Activated CD8-positive, alpha-beta memory T cell treated with anti-CD3 and anti-CD28 coated beads for 36 hours (primary cell): Measurements from ENCODE around the gene RPS21. TPM values are rescaled to one million over a fixed set of nuclear protein-coding genes. Genes with fewer than 3 reads are reported as not detected.

ENCODE experiments used
- CTCF ChIA-PET: fragments of 350-600 bp; sonication (Branson Sonifier 250); formaldehyde crosslinking; loops from one replicate; lab custom pipeline; 2021; ENCODE audit warnings: antibody characterized with exemption; lab: Charles Lee
- POLR2A ChIA-PET: fragments of 350-600 bp; sonication (Branson Sonifier 250); formaldehyde crosslinking; loops from one replicate; lab custom pipeline; 2021; ENCODE audit warnings: antibody characterized with exemption; lab: Charles Lee
- total RNA-seq, 2 experiments: library from RNA; stranded (reverse); gene quantifications; one replicate each; pipeline ENCODE4 v1.2.3, GENCODE V29; 2021

RPS21 gene
- total RNA-seq, 2 experiments from 2014 or later: 2,101 to 2,191 TPM

GRCh38 chr20:62352402-62353288 lies 34.3 kb upstream of the RPS21 start:
- CTCF ChIA-PET: no interaction called here
- POLR2A ChIA-PET: no interaction called here

- ChIA-PET CTCF (no interaction called here), POLR2A (no interaction called here)
Measured at GRCh38 chr20:62353289-62354030, 33.4 kb upstream of the RPS21 start.

DNA sequence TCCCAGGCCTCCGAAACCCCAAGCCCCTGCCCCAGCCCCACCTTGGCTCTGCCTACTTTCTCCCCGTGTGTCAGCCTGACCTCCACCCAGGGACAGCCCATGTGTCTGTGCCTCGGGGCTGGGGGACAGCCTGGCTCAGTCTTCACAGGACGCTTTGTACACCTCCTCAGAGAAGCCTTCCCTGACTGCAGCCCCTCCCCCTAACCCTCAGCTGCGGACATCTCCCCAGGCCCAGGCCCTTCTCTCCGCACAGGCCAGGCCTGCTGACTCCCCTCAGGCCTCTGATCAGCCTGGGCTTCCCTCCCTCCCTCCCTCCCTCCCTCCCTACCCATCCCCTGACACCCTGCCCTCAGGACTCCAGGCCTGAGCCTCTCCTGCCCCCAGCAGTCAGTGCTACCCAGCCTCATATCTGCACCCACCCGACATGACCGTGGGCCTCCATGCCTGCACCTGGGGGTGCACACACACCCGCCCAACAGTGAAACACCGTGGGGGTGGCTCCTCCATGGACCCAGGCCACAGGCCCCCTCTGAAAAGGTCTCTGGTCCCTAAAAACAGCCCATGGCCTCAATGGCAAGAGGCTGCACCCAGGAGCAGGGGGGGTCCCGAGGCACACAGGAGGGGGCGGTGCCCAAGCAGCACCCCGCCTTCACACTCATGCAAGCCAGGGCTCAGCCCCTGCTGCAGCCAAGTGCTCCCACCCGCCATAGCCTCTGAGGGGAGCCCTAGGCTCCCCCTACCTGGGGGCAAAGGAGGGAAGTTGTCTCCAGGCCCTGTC lies 32.7 kb upstream of the RPS21 start:
- POLR2A ChIA-PET: no interaction called here
- CTCF ChIA-PET: no interaction called here

GRCh38 chr20:62354811-62355341 lies 32.0 kb upstream of the RPS21 start:
- CTCF ChIA-PET: no interaction called here
- POLR2A ChIA-PET: no interaction called here

DNA sequence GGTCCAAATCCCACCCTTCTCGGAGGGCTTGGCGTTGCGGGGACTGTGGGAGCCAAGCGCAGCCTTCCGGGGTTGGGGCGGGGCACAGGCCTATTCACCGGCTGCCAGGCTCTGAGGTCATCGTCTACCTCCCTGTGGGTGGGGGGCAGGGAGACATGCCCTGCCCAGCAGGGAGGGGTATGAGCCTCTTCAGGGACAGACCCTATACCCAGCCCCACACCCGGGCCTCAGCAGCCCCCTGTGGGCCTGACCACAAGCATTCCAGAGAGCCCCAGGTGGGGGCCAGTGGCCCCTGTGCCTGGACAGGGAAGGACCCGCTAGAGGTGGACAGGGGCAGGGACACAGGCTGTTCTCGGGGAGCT lies 31.4 kb upstream of the RPS21 start:
- CTCF ChIA-PET: no interaction called here

DNA sequence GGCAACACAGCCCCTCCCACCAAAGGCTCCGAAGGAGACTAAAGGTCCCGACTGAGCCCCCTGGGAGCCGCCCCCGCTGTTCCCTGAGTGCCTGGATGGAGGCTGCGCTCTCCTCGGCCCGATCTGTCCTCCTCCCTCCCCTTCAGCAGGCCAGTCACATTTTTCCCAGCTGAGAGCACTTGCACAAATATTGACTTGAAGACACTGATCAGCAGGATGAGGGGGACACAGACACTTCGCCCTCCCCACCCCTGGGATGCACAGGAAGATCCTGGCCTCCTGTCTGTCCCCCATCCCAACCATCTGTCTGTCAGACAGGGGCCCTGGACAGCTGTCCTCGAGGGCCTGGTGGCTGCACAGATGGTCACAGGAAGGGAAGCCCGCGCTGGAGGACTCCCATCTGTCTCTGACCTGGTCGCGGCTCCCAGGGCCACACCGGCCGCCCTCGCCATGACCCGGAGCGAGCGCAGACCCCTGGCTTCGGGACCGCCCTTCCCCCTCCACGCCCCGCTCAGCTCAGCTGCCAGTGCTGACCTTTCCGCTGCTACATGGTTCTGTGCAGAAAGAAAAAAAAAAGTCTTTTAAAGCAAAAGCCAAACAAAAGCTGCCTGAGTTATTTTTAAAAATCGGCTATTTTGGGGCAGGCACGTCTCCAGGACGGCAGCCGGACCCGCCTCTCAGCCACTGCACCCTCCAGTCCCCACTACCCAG lies 30.9 kb upstream of the RPS21 start:
- CTCF ChIA-PET: no interaction called here

More for the DNA sequence above, 31.4 kb upstream of the RPS21 start:
- POLR2A ChIA-PET: no interaction called here

GRCh38 chr20:62356589-62357186 lies 30.2 kb upstream of the RPS21 start:
- CTCF ChIA-PET: no interaction called here
- POLR2A ChIA-PET: no interaction called here

More for the DNA sequence above, 30.9 kb upstream of the RPS21 start:
- POLR2A ChIA-PET: no interaction called here

- CTCF ChIA-PET: no interaction called here
Measured at GRCh38 chr20:62357187-62357667, 29.7 kb upstream of the RPS21 start.

GRCh38 chr20:62357681-62358080 lies 29.2 kb upstream of the RPS21 start:
- ChIA-PET POLR2A (no interaction called here), CTCF (no interaction called here)

More at GRCh38 chr20:62357187-62357667, 29.7 kb upstream of the RPS21 start:
- POLR2A ChIA-PET: no interaction called here

- CTCF ChIA-PET: no interaction called here
- POLR2A ChIA-PET: no interaction called here
Measured at GRCh38 chr20:62358171-62359042, 28.5 kb upstream of the RPS21 start.

DNA sequence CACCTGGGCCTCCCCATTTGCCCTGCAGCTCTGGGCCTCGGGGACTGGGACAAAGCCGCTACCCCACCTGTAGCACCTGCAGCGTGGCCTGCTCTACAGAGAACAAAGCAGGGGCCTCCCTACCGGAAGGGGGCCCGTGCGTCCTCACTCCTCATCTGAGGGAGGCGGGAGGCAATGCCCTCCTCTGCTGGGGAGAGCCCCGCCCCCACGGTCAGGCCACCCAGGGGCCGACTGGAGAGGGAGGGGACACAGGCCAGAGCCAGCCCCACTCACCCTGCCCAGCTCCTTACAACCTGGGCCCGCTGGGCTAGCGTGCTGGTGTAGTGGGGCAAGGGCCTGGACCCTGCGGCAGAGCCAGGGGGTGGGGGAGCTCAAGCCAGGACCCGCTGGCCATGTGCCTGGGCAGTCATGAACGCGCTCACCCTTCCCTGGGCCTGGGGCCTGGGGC lies 27.8 kb upstream of the RPS21 start:
- POLR2A ChIA-PET: no interaction called here
- CTCF ChIA-PET: no interaction called here

DNA sequence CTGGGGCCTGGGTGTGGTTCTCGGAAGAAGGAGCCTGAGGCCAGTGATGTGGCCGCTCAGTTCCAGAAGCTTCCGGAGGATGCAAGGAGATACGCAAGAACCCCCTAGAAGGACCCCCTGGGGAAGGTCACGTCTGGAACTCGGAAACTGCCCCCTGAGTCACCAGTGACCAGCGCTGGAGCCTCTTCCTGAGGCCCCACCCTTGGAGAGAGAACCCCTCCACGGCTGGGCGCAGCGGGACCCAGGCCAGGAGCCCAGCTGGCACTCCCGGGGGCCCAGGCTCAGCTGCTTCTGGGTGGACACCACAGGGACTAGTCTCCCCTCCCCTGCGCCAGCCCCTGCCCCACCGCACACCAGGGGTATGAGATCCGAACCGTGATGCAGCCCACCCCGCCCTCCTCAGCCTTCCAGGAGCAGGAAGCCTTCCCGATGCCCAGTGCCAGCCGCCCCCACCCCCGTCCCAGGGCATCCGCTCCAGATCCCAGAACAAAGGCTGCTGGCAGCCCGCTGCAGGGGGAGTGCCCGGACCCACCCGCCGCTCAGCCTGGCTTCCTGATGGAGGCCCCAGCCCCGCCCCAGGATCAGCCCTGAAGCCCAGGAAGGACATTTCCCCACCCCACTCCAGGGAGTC lies 27.3 kb upstream of the RPS21 start:
- CTCF ChIA-PET: no interaction called here
- POLR2A ChIA-PET: no interaction called here

GRCh38 chr20:62360854-62361798 lies 25.8 kb upstream of the RPS21 start:
- POLR2A ChIA-PET: no interaction called here
- CTCF ChIA-PET: no interaction called here

DNA sequence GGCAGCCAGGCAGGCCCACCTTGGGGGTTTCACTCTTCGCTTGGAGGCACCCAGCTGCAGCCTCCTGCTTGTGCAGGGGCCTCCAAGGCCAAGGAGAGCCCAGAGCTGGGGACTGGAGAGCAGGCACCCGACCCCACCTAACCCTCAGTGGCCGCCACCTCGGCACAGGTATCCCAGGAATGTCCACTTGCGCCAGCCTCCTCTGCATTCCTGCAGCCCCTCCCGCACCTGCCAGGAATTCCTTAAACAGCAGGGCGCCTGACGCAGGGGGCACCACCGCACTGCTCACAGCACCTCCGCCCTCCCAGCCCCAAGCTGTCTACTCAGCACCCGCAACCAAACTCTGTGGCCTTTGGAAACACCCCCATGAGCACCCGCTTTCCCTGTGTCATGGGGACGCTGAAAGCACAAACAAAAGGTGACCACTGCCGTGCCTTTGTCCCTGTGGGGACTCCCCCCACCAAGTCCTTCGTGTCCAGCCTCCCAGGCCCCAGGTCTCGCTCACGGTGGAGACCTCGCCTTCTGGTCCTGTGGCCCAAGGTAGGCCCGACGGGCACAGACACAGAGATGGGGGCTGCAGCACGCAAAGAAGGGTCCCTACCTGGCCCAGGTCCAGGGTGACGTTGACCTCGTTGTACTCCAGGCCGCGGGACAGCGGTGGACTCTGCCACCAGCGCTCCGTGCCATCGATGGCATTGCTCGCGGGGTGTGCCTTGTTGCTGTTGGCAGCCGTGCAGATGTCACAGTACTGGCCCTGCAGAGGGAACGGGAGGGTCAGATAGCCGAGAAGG lies 24.9 kb upstream of the RPS21 start:
- ChIA-PET CTCF (no interaction called here), POLR2A (no interaction called here)

DNA sequence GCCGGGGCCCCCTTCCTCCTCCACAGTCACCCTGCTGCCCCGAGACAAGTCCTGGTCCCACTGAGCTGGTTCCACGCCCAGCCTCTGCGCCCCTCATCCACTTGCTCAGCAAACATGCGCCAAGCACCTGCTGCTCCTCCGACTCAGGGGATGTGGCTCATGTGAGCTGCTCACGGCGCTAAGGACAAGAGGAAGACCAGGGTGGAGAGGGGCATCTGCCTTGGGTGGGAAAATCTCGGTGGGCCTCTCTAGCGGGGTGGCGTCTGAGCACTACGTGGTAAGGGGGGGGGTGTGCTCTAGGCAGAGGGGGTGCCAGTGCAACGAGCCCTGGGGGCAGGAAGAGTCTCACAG lies 24.3 kb upstream of the RPS21 start:
- CTCF ChIA-PET: no interaction called here
- POLR2A ChIA-PET: no interaction called here
